ENCODE data around the gene SLC9C1.

Gene SLC9C1

GRCh38 chr3:112170046-112170445, 124.0 kb downstream of the SLC9C1 start:
- H3K4me3 ChIP-seq (ENCODE audit: low read depth, low read length, poor library complexity, severe bottlenecking): no peak overlapping the region
- TF ChIP-seq CTCF (IDR thresholded peaks at IDR 0.05; ENCODE audit: low read length) (no peak), EZH2 (IDR thresholded peaks at IDR 0.05; ENCODE audit: borderline replicate concordance, low read length) (no peak)
- H3K4me1 ChIP-seq (ENCODE audit: insufficient read depth, low read length, severe bottlenecking): no peaks in the 10 kb centered on the region
- no peak overlapping the region for H2AFZ ChIP-seq (ENCODE audit: low read length)
- no peak overlapping the region for H3K9ac ChIP-seq (ENCODE audit: low read length)
- H3K27me3 ChIP-seq (ENCODE audit: insufficient read depth, low read length): no peaks in the 10 kb centered on the region
- H3K27ac ChIP-seq (ENCODE audit: low read depth, low read length, poor library complexity, severe bottlenecking): no peak overlapping the region
- no peaks in the 10 kb centered on the region for H3F3A ChIP-seq (ENCODE audit: insufficient read depth, low read length)
- no peaks in the 10 kb centered on the region for H3K9me2 ChIP-seq (ENCODE audit: low read depth, low read length)
- no peaks in the 10 kb centered on the region for H4K20me1 ChIP-seq (ENCODE audit: insufficient read depth, low read length)
- no peak overlapping the region for H3K4me2 ChIP-seq (ENCODE audit: low read length)
- H3K36me3 ChIP-seq (ENCODE audit: insufficient read depth, low read length): no peaks in the 10 kb centered on the region
- H3K79me2 ChIP-seq (ENCODE audit: insufficient read depth, low read length): no peaks in the 10 kb centered on the region
- 0 out of 2 replicates have a peak, but pooled peaks cover 3% of the 10 kb centered on the region for H3K9me3 ChIP-seq (ENCODE audit: low read length)

- no peaks in the 10 kb centered on the region for H3K27me3 ChIP-seq (ENCODE audit: insufficient read depth, low read length)
- H3K36me3 ChIP-seq (ENCODE audit: insufficient read depth, low read length): no peaks in the 10 kb centered on the region
- H2AFZ ChIP-seq (ENCODE audit: low read length): no peak overlapping the region
- no peaks in the 10 kb centered on the region for H3K79me2 ChIP-seq (ENCODE audit: insufficient read depth, low read length)
- TF ChIP-seq CTCF (IDR thresholded peaks at IDR 0.05; ENCODE audit: low read length) (no peak), EZH2 (IDR thresholded peaks at IDR 0.05; ENCODE audit: borderline replicate concordance, low read length) (no peak)
- no peaks in the 10 kb centered on the region for H3K9me2 ChIP-seq (ENCODE audit: low read depth, low read length)
- H3K4me3 ChIP-seq (ENCODE audit: low read depth, low read length, poor library complexity, severe bottlenecking): no peak overlapping the region
- H3K27ac ChIP-seq (ENCODE audit: low read depth, low read length, poor library complexity, severe bottlenecking): no peak overlapping the region
- H3K9ac ChIP-seq (ENCODE audit: low read length): no peak overlapping the region
- 0 out of 2 replicates have a peak, but pooled peaks cover 3% of the 10 kb centered on the region for H3K9me3 ChIP-seq (ENCODE audit: low read length)
- no peaks in the 10 kb centered on the region for H3F3A ChIP-seq (ENCODE audit: insufficient read depth, low read length)
- no peaks in the 10 kb centered on the region for H3K4me1 ChIP-seq (ENCODE audit: insufficient read depth, low read length, severe bottlenecking)
- no peak overlapping the region for H3K4me2 ChIP-seq (ENCODE audit: low read length)
- no peaks in the 10 kb centered on the region for H4K20me1 ChIP-seq (ENCODE audit: insufficient read depth, low read length)
These were observed 126.3 kb downstream of the SLC9C1 start for GRCh38 chr3:112167758-112168157.

GRCh38 chr3:112149136-112149535, 144.9 kb downstream of the SLC9C1 start:
- no peaks in the 10 kb centered on the region for H3K79me2 ChIP-seq (ENCODE audit: insufficient read depth, low read length)
- H3K4me3 ChIP-seq (ENCODE audit: low read depth, low read length, poor library complexity, severe bottlenecking): no peak overlapping the region
- H4K20me1 ChIP-seq (ENCODE audit: insufficient read depth, low read length): no peaks in the 10 kb centered on the region
- peaks cover 8% of the 10 kb centered on the region; the same call in 1 of the 2 replicates for H3K9me3 ChIP-seq (ENCODE audit: low read length)
- no peaks in the 10 kb centered on the region for H3F3A ChIP-seq (ENCODE audit: insufficient read depth, low read length)
- no peaks in the 10 kb centered on the region for H3K4me1 ChIP-seq (ENCODE audit: insufficient read depth, low read length, severe bottlenecking)
- no peak overlapping the region for H3K4me2 ChIP-seq (ENCODE audit: low read length)
- H3K9me2 ChIP-seq (ENCODE audit: low read depth, low read length): no peaks in the 10 kb centered on the region
- H2AFZ ChIP-seq (ENCODE audit: low read length): no peak overlapping the region
- TF ChIP-seq EZH2 (IDR thresholded peaks at IDR 0.05; ENCODE audit: borderline replicate concordance, low read length) (no peak), CTCF (IDR thresholded peaks at IDR 0.05; ENCODE audit: low read length) (no peak)
- H3K36me3 ChIP-seq (ENCODE audit: insufficient read depth, low read length): no peaks in the 10 kb centered on the region
- no peaks in the 10 kb centered on the region for H3K27me3 ChIP-seq (ENCODE audit: insufficient read depth, low read length)
- no peak overlapping the region for H3K27ac ChIP-seq (ENCODE audit: low read depth, low read length, poor library complexity, severe bottlenecking)
- no peak overlapping the region for H3K9ac ChIP-seq (ENCODE audit: low read length)

Data from OCI-LY1 (cell line).